GM12864 (cell line): Measurements from ENCODE around the gene SCN9A.
"Not testable (repeated sequence)": the region's sequence is repeated elsewhere in the genome, so short reads cannot be mapped to it uniquely, and the experiment has no call there.

Experiments used
- DNase-seq: peaks from one replicate; pipeline ENCODE4 v3.0.0-alpha.2; 2011; ENCODE audit warnings: low read depth
- H3K4me3 ChIP-seq: 2 replicates; pipeline ENCODE4 v1.5.1; 2011; ENCODE audit warnings: mild to moderate bottlenecking, low read depth, low read length, control low read depth
- CTCF ChIP-seq: IDR thresholded peaks from 2 replicates; pipeline ENCODE4 v1.5.1; 2011; ENCODE audit warnings: low read depth, mild to moderate bottlenecking, moderate library complexity, low read length, control low read depth, inconsistent platforms; ENCODE audit errors: missing control alignments

Gene SCN9A

DNA sequence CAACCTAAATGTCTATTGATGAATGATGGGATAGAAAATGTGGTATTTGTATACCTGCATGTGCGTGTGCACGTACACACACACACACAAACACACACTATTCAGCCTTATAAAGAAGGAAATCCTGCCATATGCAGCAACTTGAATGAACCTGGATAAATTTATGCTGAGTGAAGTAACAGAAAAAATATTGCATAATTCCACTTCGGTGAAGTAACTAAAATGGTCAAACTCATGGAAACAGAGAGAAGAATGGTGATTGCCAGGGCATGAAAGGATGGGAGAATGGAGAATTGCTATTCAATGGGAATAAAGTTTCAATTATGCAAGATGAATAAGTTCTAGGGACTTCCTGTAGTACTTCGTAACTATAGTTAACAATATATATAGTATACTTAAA, 152.4 kb downstream of the SCN9A start:
- TF ChIP-seq CTCF = no peak
- no peak for DNase-seq
- no peak overlapping the region for H3K4me3 ChIP-seq

- TF ChIP-seq CTCF = no peak
- no peak for DNase-seq
- no peak overlapping the region for H3K4me3 ChIP-seq
Measured at GRCh38 chr2:166211079-166211478, 164.7 kb downstream of the SCN9A start.

DNA sequence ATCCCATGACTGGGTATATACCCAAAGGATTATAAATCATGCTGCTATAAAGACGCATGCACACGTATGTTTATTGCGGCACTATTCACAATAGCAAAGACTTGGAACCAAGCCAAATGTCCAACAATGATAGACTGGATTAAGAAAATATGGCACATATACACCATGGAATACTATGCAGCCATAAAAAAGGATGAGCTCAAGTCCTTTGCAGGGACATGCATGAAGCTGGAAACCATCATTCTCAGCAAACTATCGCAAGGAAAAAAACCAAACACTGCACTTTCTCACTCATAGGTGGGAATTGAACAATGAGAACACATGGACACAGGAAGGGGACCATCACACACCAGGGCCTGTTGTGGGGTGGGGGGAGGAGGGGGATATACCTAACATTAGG, 165.8 kb downstream of the SCN9A start:
- DNase-seq = not testable (repeated sequence)

DNA sequence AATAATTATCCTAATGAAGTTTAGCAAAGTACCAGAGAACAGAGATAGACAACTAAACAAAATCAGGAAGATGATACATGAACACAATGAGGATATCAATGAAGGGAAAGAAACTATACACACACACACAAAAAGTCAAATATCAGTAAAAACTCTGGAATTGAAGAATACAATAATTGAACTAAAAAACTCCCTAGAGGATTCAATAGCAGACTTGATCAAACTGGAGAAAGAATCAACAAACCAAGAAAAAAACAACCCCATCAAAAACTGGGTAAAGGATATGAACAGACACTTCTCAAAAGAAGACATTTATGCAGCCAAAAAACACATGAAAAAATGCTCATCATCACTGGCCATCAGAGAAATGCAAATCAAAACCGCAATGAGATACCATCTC, 166.4 kb downstream of the SCN9A start:
- DNase-seq, H3K4me3 ChIP-seq: not testable (repeated sequence)

More for the DNA sequence above, 165.8 kb downstream of the SCN9A start:
- not testable (repeated sequence) for H3K4me3 ChIP-seq

DNA sequence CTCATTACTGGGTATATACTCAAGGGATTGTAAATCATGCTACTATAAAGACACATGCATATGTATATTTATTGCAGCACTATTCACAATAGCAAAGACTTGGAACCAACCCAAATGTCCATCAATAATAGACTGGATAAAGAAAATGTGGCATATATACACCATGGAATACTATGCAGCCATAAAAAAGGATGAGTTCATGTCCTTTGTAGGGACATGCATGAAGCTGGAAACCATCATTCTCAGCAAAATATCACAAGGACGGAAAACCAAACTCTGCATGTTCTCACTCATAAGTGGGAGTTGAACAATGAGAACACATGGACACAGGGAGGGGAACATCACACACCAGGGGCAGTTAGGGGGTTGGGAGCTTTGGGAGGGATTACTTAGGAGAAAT, 169.6 kb downstream of the SCN9A start:
- not testable (repeated sequence) for DNase-seq, H3K4me3 ChIP-seq

- no peak for TF ChIP-seq CTCF
- DNase-seq = no peak
- no peak overlapping the region for H3K4me3 ChIP-seq
Measured at GRCh38 chr2:166202778-166203177, 173.0 kb downstream of the SCN9A start.

DNA sequence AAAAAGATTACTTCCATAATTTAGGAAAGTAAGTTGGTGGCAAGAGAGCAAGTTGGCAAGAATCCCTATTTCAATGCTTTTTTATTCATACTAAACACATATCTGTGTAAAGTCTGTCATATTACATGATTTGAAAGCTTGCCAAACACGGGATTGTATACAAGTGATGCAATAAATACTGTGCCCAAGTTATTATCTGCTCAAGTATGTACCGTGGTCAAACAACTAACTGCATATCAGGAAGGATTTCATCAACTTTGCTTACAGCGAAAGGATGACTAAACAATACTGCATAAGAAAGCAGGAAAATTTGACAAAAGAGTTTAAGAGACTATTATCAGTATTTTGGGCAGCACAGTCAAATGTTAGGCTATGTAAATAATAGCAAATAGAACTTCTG, 178.3 kb downstream of the SCN9A start:
- TF ChIP-seq CTCF = no peak
- DNase-seq = no peak
- no peak overlapping the region for H3K4me3 ChIP-seq

DNA sequence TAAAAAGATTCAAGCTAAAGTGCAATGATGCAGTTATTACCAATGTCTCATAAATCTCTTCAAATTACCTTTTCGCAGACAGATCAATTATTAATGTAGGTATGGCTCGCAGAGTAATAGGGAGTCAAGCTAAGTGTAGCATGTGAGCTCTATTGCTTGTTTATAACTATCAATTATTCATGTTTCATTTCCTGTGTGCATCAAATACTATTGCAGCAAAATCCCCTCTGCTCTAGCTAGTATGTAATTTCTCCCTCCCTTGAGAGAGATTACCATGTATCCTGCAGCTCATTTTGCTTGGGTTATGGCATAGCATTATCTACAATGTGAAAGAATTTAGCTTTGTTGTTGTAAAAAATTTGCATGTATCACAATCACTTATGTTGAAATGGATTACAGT, 182.3 kb downstream of the SCN9A start:
- TF ChIP-seq CTCF = no peak
- no peak for DNase-seq
- H3K4me3 ChIP-seq = no peak overlapping the region

DNA sequence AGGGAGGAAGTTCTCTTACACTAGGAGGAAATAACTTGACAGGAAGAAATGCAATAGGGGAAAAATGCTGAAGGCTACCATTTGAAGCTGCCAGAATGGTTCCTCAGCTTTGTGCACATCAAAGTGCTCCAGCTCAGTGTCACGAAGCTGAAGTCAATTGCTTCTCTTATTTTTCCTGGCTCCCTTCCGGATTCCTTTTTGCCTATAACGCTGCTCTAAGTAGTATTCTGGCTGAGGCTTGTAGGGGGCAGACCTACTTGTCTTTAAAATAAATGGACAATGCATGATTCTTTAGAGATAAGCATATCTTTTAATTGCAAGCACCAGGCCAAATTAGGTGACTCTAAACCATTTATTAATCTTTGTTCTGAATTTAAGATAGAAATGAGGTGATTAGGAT, 187.7 kb downstream of the SCN9A start:
- H3K4me3 ChIP-seq = no peak overlapping the region
- DNase-seq = no peak
- no peak for TF ChIP-seq CTCF
